Measurements from ENCODE around the gene CLTCL1.

CLTCL1 gene

GRCh38 chr22:19150482-19151328 lies 140.8 kb downstream of the CLTCL1 start:
- no peak for DNase-seq (ENCODE audit: low spot score)

GRCh38 chr22:19149991-19150390 lies 141.5 kb downstream of the CLTCL1 start, which contains the start of gene GSC2:
Gene GSC2, minus strand, starts transcription at chr22:19150292. Its CDS starts 9 bp downstream, at chr22:19150283.
- no peak for DNase-seq (ENCODE audit: low spot score)

- peak; percentile 32 for DNase-seq (ENCODE audit: low spot score)
These were observed 142.3 kb downstream of the CLTCL1 start for GRCh38 chr22:19149047-19149883.

- no peak for DNase-seq (ENCODE audit: low spot score)
These were observed 143.0 kb downstream of the CLTCL1 start for GRCh38 chr22:19148417-19149046.

GRCh38 chr22:19147195-19147780 lies 144.2 kb downstream of the CLTCL1 start:
- no peak for DNase-seq (ENCODE audit: low spot score)

GRCh38 chr22:19146215-19146968 lies 145.1 kb downstream of the CLTCL1 start:
- DNase-seq (ENCODE audit: low spot score), result no peak

GRCh38 chr22:19143967-19144400 lies 147.5 kb downstream of the CLTCL1 start:
- peak; percentile 38 for DNase-seq (ENCODE audit: low spot score)

GRCh38 chr22:19143212-19143611 lies 148.3 kb downstream of the CLTCL1 start:
- DNase-seq (ENCODE audit: low spot score), result no peak

GRCh38 chr22:19142394-19142793 lies 149.1 kb downstream of the CLTCL1 start:
- no peak for DNase-seq (ENCODE audit: low spot score)

- DNase-seq (ENCODE audit: low spot score), result no peak
These were observed 151.5 kb downstream of the CLTCL1 start for GRCh38 chr22:19139974-19140373.

- no peak for DNase-seq (ENCODE audit: low spot score)
These were observed 152.5 kb downstream of the CLTCL1 start for GRCh38 chr22:19139001-19139356.

- no peak for DNase-seq (ENCODE audit: low spot score)
These were observed 153.1 kb downstream of the CLTCL1 start for GRCh38 chr22:19138217-19139000.

GRCh38 chr22:19137384-19138216 lies 153.9 kb downstream of the CLTCL1 start:
- no peak for DNase-seq (ENCODE audit: low spot score)

GRCh38 chr22:19136915-19137314 lies 154.6 kb downstream of the CLTCL1 start:
- no peak for DNase-seq (ENCODE audit: low spot score)

- no peak for DNase-seq (ENCODE audit: low spot score)
These were observed 156.6 kb downstream of the CLTCL1 start for GRCh38 chr22:19134874-19135273.

- no peak for DNase-seq (ENCODE audit: low spot score)
These were observed 157.2 kb downstream of the CLTCL1 start for GRCh38 chr22:19134176-19134831.

GRCh38 chr22:19133561-19133960 lies 158.0 kb downstream of the CLTCL1 start:
- DNase-seq (ENCODE audit: low spot score), result no peak

GRCh38 chr22:19132693-19133400 lies 158.7 kb downstream of the CLTCL1 start:
- DNase-seq (ENCODE audit: low spot score), result no peak
